ENCODE measurements around the gene GCAT. TPM values are rescaled to one million over a fixed set of nuclear protein-coding genes. Genes with fewer than 3 reads are reported as not detected.

The GCAT gene
- total RNA-seq, 1 donor from 2014 or later: 42.0 TPM

DNA sequence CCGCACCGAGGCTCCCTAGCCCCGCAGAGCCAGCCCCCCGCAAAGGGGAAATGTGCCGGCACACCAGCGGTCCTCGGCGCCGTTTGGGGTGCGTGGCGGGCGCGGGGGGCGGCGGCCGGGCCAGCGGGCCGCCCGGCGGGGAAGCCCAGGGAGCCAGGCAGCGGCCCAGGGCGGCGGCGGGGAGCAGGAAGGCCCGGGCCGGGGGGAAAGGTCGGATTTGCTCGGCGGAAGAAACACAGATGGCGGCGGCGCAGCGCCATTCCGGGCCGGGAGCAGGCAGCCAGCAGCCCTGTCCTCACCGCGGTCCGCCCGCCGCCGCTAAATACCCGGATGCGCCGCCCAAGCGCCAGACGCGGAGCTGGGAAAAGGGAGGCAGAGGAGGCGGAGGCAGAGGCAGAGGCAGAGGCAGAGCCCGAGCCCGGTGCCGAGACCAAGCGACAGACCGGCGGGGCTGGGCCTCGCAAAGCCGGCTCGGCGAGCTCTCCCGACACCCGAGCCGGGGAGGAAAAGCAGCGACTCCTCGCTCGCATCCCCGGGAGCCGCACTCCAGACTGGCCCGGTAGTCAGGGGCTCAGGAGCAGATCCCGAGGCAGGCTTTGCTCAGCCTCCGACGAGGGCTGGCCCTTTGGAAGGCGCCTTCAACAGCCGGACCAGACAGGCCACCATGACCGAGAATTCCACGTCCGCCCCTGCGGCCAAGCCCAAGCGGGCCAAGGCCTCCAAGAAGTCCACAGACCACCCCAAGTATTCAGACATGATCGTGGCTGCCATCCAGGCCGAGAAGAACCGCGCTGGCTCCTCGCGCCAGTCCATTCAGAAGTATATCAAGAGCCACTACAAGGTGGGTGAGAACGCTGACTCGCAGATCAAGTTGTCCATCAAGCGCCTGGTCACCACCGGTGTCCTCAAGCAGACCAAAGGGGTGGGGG, 2.6 kb upstream of the GCAT start:
- DNase-seq (peak; percentile 94), ATAC-seq (peak; percentile 63)
- intact Hi-C loops (cut with micrococcal nuclease): no loop called here

DNA sequence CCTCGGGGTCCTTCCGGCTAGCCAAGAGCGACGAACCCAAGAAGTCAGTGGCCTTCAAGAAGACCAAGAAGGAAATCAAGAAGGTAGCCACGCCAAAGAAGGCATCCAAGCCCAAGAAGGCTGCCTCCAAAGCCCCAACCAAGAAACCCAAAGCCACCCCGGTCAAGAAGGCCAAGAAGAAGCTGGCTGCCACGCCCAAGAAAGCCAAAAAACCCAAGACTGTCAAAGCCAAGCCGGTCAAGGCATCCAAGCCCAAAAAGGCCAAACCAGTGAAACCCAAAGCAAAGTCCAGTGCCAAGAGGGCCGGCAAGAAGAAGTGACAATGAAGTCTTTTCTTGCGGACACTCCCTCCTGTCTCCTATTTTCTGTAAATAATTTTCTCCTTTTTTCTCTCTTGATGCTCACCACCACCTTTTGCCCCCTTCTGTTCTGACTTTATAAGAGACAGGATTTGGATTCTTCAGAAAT, 1.9 kb upstream of the GCAT start:
- intact Hi-C loops (cut with micrococcal nuclease): no loop called here
- DNase-seq (no peak), ATAC-seq (no peak)

GRCh38 chr22:37806409-37807333, 1.1 kb upstream of the GCAT start:
- ATAC-seq: no peak
- intact Hi-C loops (cut with micrococcal nuclease): no loop called here
- DNase-seq: no peak

DNA sequence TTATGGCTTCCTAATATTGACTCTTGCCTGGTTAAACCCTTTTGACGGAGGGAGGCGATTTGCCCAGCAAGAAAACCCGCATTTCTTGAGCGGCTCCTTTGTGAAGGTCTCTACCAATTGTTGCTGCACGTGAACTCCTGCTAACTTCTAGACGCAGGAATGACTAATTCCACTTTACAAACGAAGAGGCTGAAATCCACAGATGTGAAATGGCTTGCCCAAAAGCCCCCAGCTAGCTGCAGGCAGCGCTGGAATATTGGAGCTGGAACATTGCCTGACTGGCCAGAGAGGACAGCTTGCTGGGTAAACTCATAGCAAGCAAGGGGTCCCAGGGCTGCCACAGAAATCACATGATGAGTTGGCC, 542 bp downstream of the GCAT start:
- ATAC-seq (no peak), DNase-seq (no peak)
- intact Hi-C loops (cut with micrococcal nuclease): no loop called here

GRCh38 chr22:37809672-37810333, 2.1 kb downstream of the GCAT start:
- ATAC-seq (no peak), DNase-seq (no peak)
- intact Hi-C loops (cut with micrococcal nuclease): no loop called here

- no peak for DNase-seq
- intact Hi-C loops (cut with micrococcal nuclease): no loop called here
- ATAC-seq: no peak
Observed at GRCh38 chr22:37811867-37812266, 4.1 kb downstream of the GCAT start.

GRCh38 chr22:37812869-37813678, 5.3 kb downstream of the GCAT start:
- intact Hi-C loops (cut with micrococcal nuclease): no loop called here
- ATAC-seq (no peak), DNase-seq (no peak)

GRCh38 chr22:37815593-37815992, 7.9 kb downstream of the GCAT start:
- intact Hi-C loops (cut with micrococcal nuclease): no loop called here
- no peak for DNase-seq
- ATAC-seq: no peak

GRCh38 chr22:37816543-37817180, 8.9 kb downstream of the GCAT start:
- ATAC-seq (no peak), DNase-seq (no peak)
- intact Hi-C loops (cut with micrococcal nuclease): no loop called here

- intact Hi-C loops (cut with micrococcal nuclease): loop anchor here (2.0 kb wide), 1 partner anchor 45 kb away; no protein-coding TSS in a partner anchor
- ATAC-seq (peak; percentile 93), DNase-seq (peak; percentile 91)
Observed at GRCh38 chr22:37817705-37818408, 10.1 kb downstream of the GCAT start.

DNA sequence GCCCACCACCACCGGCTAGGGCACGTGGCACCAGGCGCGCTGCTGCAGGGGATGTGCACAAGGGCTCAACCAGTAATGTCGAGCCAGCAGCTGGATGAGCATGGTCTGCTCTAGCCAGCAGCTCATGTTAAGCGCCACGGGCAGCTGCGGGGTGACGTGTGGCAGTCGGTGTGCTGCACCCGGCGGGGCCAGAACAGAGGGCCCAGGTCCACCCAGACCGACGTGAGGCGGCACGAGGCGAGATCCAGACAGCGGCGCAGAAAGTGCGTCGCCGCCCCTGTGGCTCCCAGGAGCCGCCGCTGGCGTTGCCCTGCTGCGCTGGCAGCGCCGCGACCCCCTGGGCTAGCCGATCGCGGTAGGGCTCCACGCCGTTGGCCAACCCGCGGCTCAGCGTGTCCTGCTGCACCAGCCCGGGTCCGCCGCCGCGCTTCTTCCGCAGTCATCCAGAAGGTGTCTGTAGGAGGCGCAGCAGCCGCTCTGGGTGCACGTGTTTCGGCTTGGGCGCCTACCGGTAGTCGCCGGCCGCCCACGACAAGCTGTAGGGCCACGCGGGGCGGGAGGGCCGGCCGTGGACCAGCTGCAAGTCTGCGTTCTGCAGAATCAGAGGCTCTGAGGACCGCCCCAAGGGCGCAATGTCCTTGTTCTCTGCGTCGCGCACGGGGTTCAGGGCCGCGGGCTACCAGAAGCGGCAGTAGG, 10.8 kb downstream of the GCAT start:
- ATAC-seq (peak; percentile 65), DNase-seq (peak; percentile 78)
- intact Hi-C loops (cut with micrococcal nuclease): loop anchor here (2.0 kb wide), 1 partner anchor 44 kb away; no protein-coding TSS in a partner anchor

GRCh38 chr22:37819105-37819433, 11.3 kb downstream of the GCAT start:
- no peak for DNase-seq
- no peak for ATAC-seq
- intact Hi-C loops (cut with micrococcal nuclease): loop anchor here (2.0 kb wide), 1 partner anchor 44 kb away; no protein-coding TSS in a partner anchor

DNA sequence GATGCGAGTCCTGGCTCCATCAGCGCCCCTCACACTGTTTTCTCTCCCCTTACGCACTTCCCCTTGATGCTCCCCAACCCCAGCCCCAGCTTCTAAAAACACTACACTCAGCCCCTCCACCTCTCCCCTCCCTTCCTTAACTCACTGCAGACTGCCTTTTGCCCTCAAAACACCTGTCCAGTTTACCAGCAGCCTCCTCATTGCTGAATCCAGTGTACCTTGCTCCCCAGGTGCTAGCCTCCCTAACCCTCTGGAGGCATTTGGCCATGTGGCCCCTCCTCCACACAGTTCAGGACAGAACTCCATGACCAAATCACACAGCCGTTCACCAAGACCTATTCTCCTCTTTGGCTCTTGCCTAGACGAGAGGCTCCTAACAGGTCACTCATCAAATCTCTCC, 12.6 kb downstream of the GCAT start:
- ATAC-seq: no peak
- no peak for DNase-seq
- intact Hi-C loops (cut with micrococcal nuclease): no loop called here

GRCh38 chr22:37822079-37822833, 14.5 kb downstream of the GCAT start:
- ATAC-seq: no peak
- no peak for DNase-seq
- intact Hi-C loops (cut with micrococcal nuclease): no loop called here

DNA sequence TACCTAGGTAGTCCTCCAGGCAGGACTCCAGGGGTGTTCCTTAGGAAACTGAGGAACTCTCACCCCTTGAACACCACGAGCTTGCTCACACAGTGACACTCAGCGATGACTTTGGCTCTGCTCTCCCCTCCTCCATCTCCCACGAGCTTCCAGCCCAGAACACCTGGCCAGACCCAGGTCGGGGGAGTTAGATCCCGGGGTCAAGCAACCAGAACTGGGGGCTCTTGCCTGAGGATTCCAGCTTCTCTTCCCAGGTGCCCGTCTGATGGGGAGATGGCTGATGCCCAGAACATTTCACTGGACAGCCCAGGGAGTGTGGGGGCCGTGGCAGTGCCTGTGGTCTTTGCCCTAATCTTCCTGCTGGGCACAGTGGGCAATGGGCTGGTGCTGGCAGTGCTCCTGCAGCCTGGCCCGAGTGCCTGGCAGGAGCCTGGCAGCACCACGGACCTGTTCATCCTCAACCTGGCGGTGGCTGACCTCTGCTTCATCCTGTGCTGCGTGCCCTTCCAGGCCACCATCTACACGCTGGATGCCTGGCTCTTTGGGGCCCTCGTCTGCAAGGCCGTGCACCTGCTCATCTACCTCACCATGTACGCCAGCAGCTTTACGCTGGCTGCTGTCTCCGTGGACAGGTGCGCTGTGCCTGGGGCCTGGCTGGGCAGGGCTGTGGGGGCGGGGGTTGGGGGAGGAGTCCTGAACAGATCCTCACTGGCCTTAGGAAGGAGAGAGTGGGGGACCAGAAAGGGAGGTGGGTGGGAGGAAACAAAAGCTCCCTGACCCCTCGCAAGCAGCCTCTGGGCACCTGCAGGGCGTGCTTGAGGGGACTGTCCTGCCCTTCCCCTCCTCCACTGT, 15.6 kb downstream of the GCAT start, which contains the start of gene GALR3:
Gene GALR3, plus strand, starts transcription at position 249 of the 852 bp plus-strand sequence. Its CDS starts 25 bp downstream, at position 274.
- DNase-seq: no peak
- ATAC-seq: no peak
- intact Hi-C loops (cut with micrococcal nuclease): no loop called here

Measured in left ventricle myocardium superior (tissue), 1 donor.